Activated T-helper 9 cell treated with anti-CD3 and anti-CD28 coated beads, Interleukin-2, amount 50 U/mL, for 16 hours (primary cell): Measurements from ENCODE around the gene USP35.
"Not testable (repeated sequence)": the region's sequence is repeated elsewhere in the genome, so short reads cannot be mapped to it uniquely, and the experiment has no call there.

Experiments
- DNase-seq: peaks from one replicate; pipeline ENCODE4 v3.0.0-alpha.2; 2020; ENCODE audit warnings: low read depth

Gene USP35

GRCh38 chr11:78216021-78216420, 27.3 kb downstream of the USP35 start:
- DNase-seq: no peak

GRCh38 chr11:78216571-78217287, 28.0 kb downstream of the USP35 start:
- DNase-seq: no peak

- no peak for DNase-seq
Measured at GRCh38 chr11:78217650-78218541, 29.2 kb downstream of the USP35 start.

GRCh38 chr11:78218707-78219492, 30.2 kb downstream of the USP35 start:
- DNase-seq: no peak

- no peak for DNase-seq
Measured at GRCh38 chr11:78219493-78220217, 30.9 kb downstream of the USP35 start.

- no peak for DNase-seq
Measured at GRCh38 chr11:78220218-78221157, 31.8 kb downstream of the USP35 start.

GRCh38 chr11:78221396-78222315, 32.9 kb downstream of the USP35 start:
- DNase-seq: no peak

GRCh38 chr11:78222726-78223125, 34.0 kb downstream of the USP35 start:
- not testable (repeated sequence) for DNase-seq

GRCh38 chr11:78223320-78223954, 34.7 kb downstream of the USP35 start:
- no peak for DNase-seq

- no peak for DNase-seq
Measured at GRCh38 chr11:78224506-78224905, 35.8 kb downstream of the USP35 start.

- DNase-seq: no peak
Measured at GRCh38 chr11:78224906-78225420, 36.2 kb downstream of the USP35 start.

GRCh38 chr11:78226684-78227680, 38.3 kb downstream of the USP35 start:
- DNase-seq: no peak

GRCh38 chr11:78227921-78228320, 39.2 kb downstream of the USP35 start:
- no peak for DNase-seq

GRCh38 chr11:78228467-78228866, 39.7 kb downstream of the USP35 start:
- no peak for DNase-seq

- no peak for DNase-seq
Measured at GRCh38 chr11:78229106-78229505, 40.4 kb downstream of the USP35 start.

- DNase-seq: no peak
Measured at GRCh38 chr11:78230161-78230877, 41.6 kb downstream of the USP35 start.

- DNase-seq: no peak
Measured at GRCh38 chr11:78231962-78232501, 43.3 kb downstream of the USP35 start.
